Endothelial cell of umbilical vein (primary cell): ENCODE data around the gene PTP4A1. TPM values are rescaled to one million over a fixed set of nuclear protein-coding genes. Genes with fewer than 3 reads are reported as not detected.

ENCODE experiments used
- BruUV-seq: library from RNA; stranded (reverse); fragments of 400-500 nt; replicated peaks from 2 replicates; lab custom pipeline; 2021; lab: Mats Ljungman, UMichigan
- CTCF ChIA-PET: fragments of 300-600, 350-600 bp; sonication (Branson Sonifier 250); formaldehyde crosslinking; loops from one replicate; lab custom pipeline; 2021; ENCODE audit warnings: antibody characterized with exemption, inconsistent platforms; lab: Charles Lee
- POLR2A ChIA-PET: fragments of 300-600, 350-600 bp; sonication (Branson Sonifier 250); formaldehyde crosslinking; loops from one replicate; lab custom pipeline; 2021; ENCODE audit warnings: antibody characterized with exemption, inconsistent platforms; lab: Charles Lee
- DNase-seq: peaks from one replicate; pipeline ENCODE4 v3.0.0-alpha.2; 2011; ENCODE audit warnings: low read depth, low spot score
- FAIRE-seq: peaks from 2 replicates; lab custom pipeline; 2011; peaks lifted over from hg19 to GRCh38; lab: Jason Lieb, UNC
- H2AFZ ChIP-seq: 2 replicates; pipeline ENCODE4 v1.6.0; 2012; ENCODE audit warnings: low read depth, low read length, control low read depth, inconsistent platforms
- H3K27ac ChIP-seq: 2 replicates; pipeline ENCODE4 v1.5.1; 2011; ENCODE audit warnings: low read depth, mild to moderate bottlenecking, control low read depth, low read length, moderate library complexity; ENCODE audit not compliant: insufficient read depth
- H3K27me3 ChIP-seq, 2 experiments: 2 replicates each; pipeline versions ENCODE4 v1.6.0 to v1.6.1; 2011; ENCODE audit warnings: low read length in 2 of 2, mixed read lengths in 1 of 2; ENCODE audit not compliant: control insufficient read depth in 2 of 2, insufficient read depth in 2 of 2
- H3K36me3 ChIP-seq, 2 experiments: 2 replicates in 1 of 2; 3 replicates in 1 of 2; pipeline ENCODE4 v1.5.1; 2011; ENCODE audit warnings: low read length in 2 of 2, mild to moderate bottlenecking in 1 of 2, moderate library complexity in 1 of 2; ENCODE audit not compliant: control insufficient read depth in 2 of 2, insufficient read depth in 2 of 2; ENCODE audit errors: extremely low read depth in 1 of 2
- H3K4me1 ChIP-seq: 3 replicates; pipeline ENCODE4 v1.5.1; 2011; ENCODE audit warnings: mild to moderate bottlenecking, low read length; ENCODE audit not compliant: control insufficient read depth, insufficient read depth; ENCODE audit errors: extremely low read depth
- H3K4me2 ChIP-seq: 2 replicates; pipeline ENCODE4 v1.6.1; 2011; ENCODE audit warnings: low read length, control low read depth, mixed read lengths; ENCODE audit not compliant: insufficient read depth
- H3K4me3 ChIP-seq, 3 experiments: fragments of 200-600 bp in 1 of 3; sonication (generic), shearing (Covaris generic) in 1 of 3; replicated peaks in 1 of 3; 2 replicates each; pipeline ENCODE4 v1.5.1; 2011 to 2016; ENCODE audit warnings: control low read depth in 3 of 3, low read length in 3 of 3, mild to moderate bottlenecking in 2 of 3, inconsistent platforms in 1 of 3, low read depth in 1 of 3, moderate library complexity in 1 of 3; ENCODE audit not compliant: insufficient read depth in 1 of 3
- H3K79me2 ChIP-seq: 2 replicates; pipeline ENCODE4 v1.6.0; 2012; ENCODE audit warnings: low read length, inconsistent platforms; ENCODE audit not compliant: control insufficient read depth, insufficient read depth
- H3K9ac ChIP-seq: replicated peaks from 2 replicates; pipeline ENCODE3; 2011; ENCODE audit warnings: low read length, control low read depth; ENCODE audit not compliant: insufficient read depth; ENCODE audit errors: extremely low read depth
- H3K9me1 ChIP-seq: replicated peaks from 3 replicates; pipeline ENCODE4 v1.6.0; 2011; ENCODE audit warnings: mild to moderate bottlenecking, low read length; ENCODE audit not compliant: control insufficient read depth, insufficient read depth; ENCODE audit errors: extremely low read depth
- H3K9me3 ChIP-seq: replicated peaks from 2 replicates; pipeline ENCODE4 v1.5.1; 2012; ENCODE audit warnings: low read length, inconsistent platforms; ENCODE audit not compliant: control insufficient read depth, insufficient read depth
- H4K20me1 ChIP-seq: replicated peaks from 2 replicates; pipeline ENCODE3; 2011; ENCODE audit warnings: mild to moderate bottlenecking, low read length; ENCODE audit not compliant: control insufficient read depth, insufficient read depth; ENCODE audit errors: extremely low read depth
- CTCF ChIP-seq, 2 donors: IDR thresholded peaks; 1 replicate in 1 of 2; 2 replicates in 1 of 2; pipeline ENCODE4 v1.5.1; 2011; ENCODE audit warnings: low read length in 2 of 2, mild to moderate bottlenecking in 2 of 2, moderate library complexity in 2 of 2, control low read depth in 1 of 2, inconsistent platforms in 1 of 2, low read depth in 1 of 2; ENCODE audit not compliant: insufficient read depth in 1 of 2; ENCODE audit errors: extremely low read depth in 1 of 2
- EZH2 ChIP-seq: IDR thresholded peaks from 2 replicates; pipeline ENCODE4 v1.6.1; 2012; ENCODE audit warnings: borderline replicate concordance, low read depth, mild to moderate bottlenecking, moderate library complexity, low read length, inconsistent platforms; ENCODE audit not compliant: severe bottlenecking
- FOS ChIP-seq: IDR thresholded peaks from 2 replicates; pipeline ENCODE4 v1.6.1; 2011; ENCODE audit warnings: mild to moderate bottlenecking, low read length, moderate library complexity, borderline replicate concordance; ENCODE audit not compliant: insufficient read depth
- GATA2 ChIP-seq: IDR thresholded peaks from 2 replicates; pipeline ENCODE4 v1.7.0; 2011; ENCODE audit warnings: low read depth, mild to moderate bottlenecking, moderate library complexity, mixed read lengths, low read length; ENCODE audit not compliant: insufficient read length, insufficient read depth
- JUN ChIP-seq: IDR thresholded peaks from 2 replicates; pipeline ENCODE4 v1.6.1; 2011; ENCODE audit warnings: borderline replicate concordance, low read depth; ENCODE audit not compliant: insufficient read length, insufficient read depth
- MAX ChIP-seq: IDR thresholded peaks from 2 replicates; pipeline ENCODE4 v1.6.1; 2011; ENCODE audit not compliant: insufficient read depth, insufficient read length
- MYC ChIP-seq: IDR thresholded peaks from one replicate; pipeline ENCODE4 v1.6.1; 2011; ENCODE audit warnings: mild to moderate bottlenecking, low read depth, low read length
- POLR2A ChIP-seq: IDR thresholded peaks from 2 replicates; pipeline ENCODE4 v1.6.1; 2012; ENCODE audit warnings: low read depth, mild to moderate bottlenecking, control low read depth, low read length
- POLR2AphosphoS5 ChIP-seq: IDR thresholded peaks from 2 replicates; pipeline ENCODE4 v1.6.1; 2012; ENCODE audit warnings: low read depth, mild to moderate bottlenecking, control low read depth, low read length, moderate library complexity; ENCODE audit not compliant: insufficient read depth
- dilution Hi-C: fragments of 300-500 bp; cut with MboI; formaldehyde crosslinking; loops from one replicate; pipeline ENCODE4 v1.15.0; 2019; ENCODE audit warnings: low sequenced_read_pairs; ENCODE audit not compliant: extremely low pct_ligation_motif_present
- intact Hi-C: fragments of 100-400 bp; cut with micrococcal nuclease; formaldehyde crosslinking; loops from one replicate; pipeline ENCODE4 v1.10.0; 2022
- polyA plus RNA-seq, 4 experiments: library from polyadenylated mRNA; depleted of rRNA in 3 of 4; stranded (reverse) in 3 of 4; unstranded in 1 of 4; fragments of >200 nt; gene quantifications; 2 replicates each; pipeline versions ENCODE4 v1.2.1 to v1.2.3, GENCODE V29; 2011 to 2012; ENCODE audit warnings: missing spikeins in 1 of 4
- total RNA-seq: library from RNA; stranded (reverse); gene quantifications from 2 replicates; pipeline ENCODE4 v1.2.3, GENCODE V29; 2021

PTP4A1 gene
- total and polyA plus RNA-seq, 2 donors (not counting 3 experiments of a cell fraction or from before 2014, with no cell fraction given): 10.8 to 58.4 TPM

- intact Hi-C loops (no loop called here), dilution Hi-C loops (no loop called here)
- Histone ChIP-seq H3K4me2 (no peak overlapping the region), H3K27me3 (no peaks in the 10 kb centered on the region), H3K9me1 (no peaks in the 10 kb centered on the region), H4K20me1 (no peaks in the 10 kb centered on the region), H2AFZ (no peak overlapping the region), H3K27ac (no peak overlapping the region), H3K4me1 (no peaks in the 10 kb centered on the region), H3K79me2 (no peaks in the 10 kb centered on the region), H3K9ac (no peak overlapping the region), H3K36me3 (no peaks in the 10 kb centered on the region), H3K9me3 (no peaks in the 10 kb centered on the region), H3K4me3 (no peak overlapping the region)
- POLR2A ChIA-PET: no interaction called here
- DNase-seq (no peak), FAIRE-seq (no peak)
- CTCF ChIA-PET: no interaction called here
- BruUV-seq: no TSS peak
- TF ChIP-seq GATA2: no peak
- TF ChIP-seq MAX: no peak
- TF ChIP-seq POLR2A: no peak
- no peak for TF ChIP-seq EZH2
- no peak for TF ChIP-seq FOS
- no peak for TF ChIP-seq POLR2AphosphoS5
- no peak for TF ChIP-seq JUN
- TF ChIP-seq MYC: no peak
- TF ChIP-seq CTCF (IDR thresholded peaks at IDR 0.05; ENCODE audit: extremely low read depth in 1 of 2, insufficient read depth in 1 of 2, low read depth in 1 of 2, low read length in 2 of 2): no peak
These were observed 48.6 kb upstream of the PTP4A1 start for GRCh38 chr6:63523630-63524029.
